Liver (tissue), 9 donors: Measurements from ENCODE around the gene LUZP4. TPM values are rescaled to one million over a fixed set of nuclear protein-coding genes. Genes with fewer than 3 reads are reported as not detected.

ENCODE experiments used
- DNase-seq: peaks from one replicate; pipeline ENCODE4 v3.0.0-alpha.2; 2017; ENCODE audit warnings: low spot score
- H3K27ac ChIP-seq, 2 donors: one replicate each; pipeline ENCODE4 v1.7.0; 2013; ENCODE audit warnings: inconsistent platforms in 2 of 2, low read length in 2 of 2, control low read depth in 1 of 2, low read depth in 1 of 2, mild to moderate bottlenecking in 1 of 2
- H3K27me3 ChIP-seq, 4 donors: one replicate each; pipeline versions ENCODE4 v1.6.1 to v1.7.0; 2013; ENCODE audit warnings: low read length in 3 of 4, inconsistent platforms in 1 of 4, mild to moderate bottlenecking in 1 of 4, moderate library complexity in 1 of 4; ENCODE audit not compliant: control insufficient read depth in 4 of 4, insufficient read depth in 4 of 4
- H3K36me3 ChIP-seq, 4 donors: one replicate each; pipeline versions ENCODE4 v1.6.1 to v1.7.0; 2013; ENCODE audit warnings: low read length in 3 of 4, mild to moderate bottlenecking in 3 of 4, low read depth in 1 of 4, moderate library complexity in 1 of 4; ENCODE audit not compliant: control insufficient read depth in 4 of 4, insufficient read depth in 3 of 4
- H3K4me1 ChIP-seq, 4 donors: one replicate each; pipeline versions ENCODE4 v1.6.1 to v1.7.0; 2013; ENCODE audit warnings: low read length in 3 of 4, mild to moderate bottlenecking in 3 of 4, moderate library complexity in 1 of 4; ENCODE audit not compliant: control insufficient read depth in 4 of 4, insufficient read depth in 4 of 4
- H3K4me3 ChIP-seq, 3 donors: one replicate each; pipeline versions ENCODE4 v1.6.1 to v1.7.0; 2013; ENCODE audit warnings: low read length in 3 of 3, control low read depth in 1 of 3, low read depth in 1 of 3, mild to moderate bottlenecking in 1 of 3
- H3K9ac ChIP-seq, 2 donors: one replicate each; pipeline ENCODE4 v1.7.0; 2013; ENCODE audit warnings: low read length in 2 of 2, mild to moderate bottlenecking in 2 of 2, moderate library complexity in 2 of 2, control low read depth in 1 of 2, low read depth in 1 of 2
- H3K9me3 ChIP-seq, 4 donors: one replicate each; pipeline versions ENCODE4 v1.6.1 to v1.7.0; 2013; ENCODE audit warnings: low read length in 3 of 4; ENCODE audit not compliant: control insufficient read depth in 4 of 4
- EGR1 ChIP-seq, 2 donors: IDR thresholded peaks; 2 replicates each; pipeline ENCODE4 v1.6.1; 2016 to 2018; ENCODE audit warnings: antibody characterized with exemption in 2 of 2, low read depth in 2 of 2
- FOXA1 ChIP-seq: IDR thresholded peaks from 2 replicates; pipeline ENCODE4 v1.6.1; 2016; ENCODE audit warnings: antibody characterized with exemption
- GABPA ChIP-seq, 2 donors: IDR thresholded peaks in 1 of 2; conservative IDR thresholded peaks in 1 of 2; 2 replicates each; pipeline ENCODE4 v1.6.1; 2016; ENCODE audit warnings: antibody characterized with exemption in 2 of 2, mild to moderate bottlenecking in 1 of 2, moderate library complexity in 1 of 2
- HNF4A ChIP-seq, 2 donors: conservative IDR thresholded peaks; 2 replicates each; pipeline ENCODE4 v1.6.1; 2016; ENCODE audit warnings: antibody characterized with exemption in 2 of 2, mild to moderate bottlenecking in 2 of 2
- NR2F2 ChIP-seq: IDR thresholded peaks from 2 replicates; pipeline ENCODE4 v1.6.1; 2016; ENCODE audit warnings: antibody characterized with exemption
- RAD21 ChIP-seq, 2 donors: IDR thresholded peaks; 2 replicates each; pipeline ENCODE4 v1.6.1; 2016; ENCODE audit warnings: antibody characterized with exemption in 2 of 2, mild to moderate bottlenecking in 2 of 2
- SP1 ChIP-seq: IDR thresholded peaks from 2 replicates; pipeline ENCODE4 v1.6.1; 2018; ENCODE audit warnings: antibody characterized with exemption, mild to moderate bottlenecking
- TAF1 ChIP-seq: conservative IDR thresholded peaks from 2 replicates; pipeline ENCODE4 v1.6.1; 2016; ENCODE audit warnings: antibody characterized with exemption, mild to moderate bottlenecking
- WGBS: extraction: QIAGEN DNeasy Blood & Tissue Kit; methylation state at CpG from one replicate; pipeline ENCODE4 v1.1.7; 2013; 5-methylcytosine and 5-hydroxymethylcytosine counted together
- polyA plus RNA-seq, 2 donors: library from polyadenylated mRNA; stranded (reverse) in 1 of 2; unstranded in 1 of 2; fragments of 200-250 nt in 1 of 2; fragments of >200 nt in 1 of 2; fragmentation: Nextera tagmentation in 1 of 2; extraction: Ambion mirVana in 1 of 2; gene quantifications; one replicate each; pipeline versions ENCODE4 v1.2.1 to v1.2.3, GENCODE V29; 2013 to 2015
- total RNA-seq, 2 donors: library from RNA; depleted of rRNA; stranded (reverse); fragments of >200 nt; gene quantifications; one replicate each; pipeline ENCODE4 v1.2.3, GENCODE V29; 2014
- TF ChIP-seq, protein P1 (sequence below): IDR thresholded peaks from 2 replicates; pipeline ENCODE4 v1.6.1; 2016; ENCODE audit warnings: antibody characterized with exemption, mild to moderate bottlenecking
- TF ChIP-seq, protein P2 (sequence below): IDR thresholded peaks from 2 replicates; pipeline ENCODE4 v1.6.1; 2016; ENCODE audit warnings: antibody characterized with exemption
- TF ChIP-seq, protein P3 (sequence below): IDR thresholded peaks from 2 replicates; pipeline ENCODE4 v1.6.1; 2016; ENCODE audit warnings: antibody characterized with exemption
- donor health status: healthy.
- donor health status: healthy.
- donor health status: healthy.
- donor health status: healthy.
- donor health status: healthy.

LUZP4 gene, protein sequence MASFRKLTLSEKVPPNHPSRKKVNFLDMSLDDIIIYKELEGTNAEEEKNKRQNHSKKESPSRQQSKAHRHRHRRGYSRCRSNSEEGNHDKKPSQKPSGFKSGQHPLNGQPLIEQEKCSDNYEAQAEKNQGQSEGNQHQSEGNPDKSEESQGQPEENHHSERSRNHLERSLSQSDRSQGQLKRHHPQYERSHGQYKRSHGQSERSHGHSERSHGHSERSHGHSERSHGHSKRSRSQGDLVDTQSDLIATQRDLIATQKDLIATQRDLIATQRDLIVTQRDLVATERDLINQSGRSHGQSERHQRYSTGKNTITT
- total RNA-seq (not detected), polyA plus RNA-seq (not detected)

DNA sequence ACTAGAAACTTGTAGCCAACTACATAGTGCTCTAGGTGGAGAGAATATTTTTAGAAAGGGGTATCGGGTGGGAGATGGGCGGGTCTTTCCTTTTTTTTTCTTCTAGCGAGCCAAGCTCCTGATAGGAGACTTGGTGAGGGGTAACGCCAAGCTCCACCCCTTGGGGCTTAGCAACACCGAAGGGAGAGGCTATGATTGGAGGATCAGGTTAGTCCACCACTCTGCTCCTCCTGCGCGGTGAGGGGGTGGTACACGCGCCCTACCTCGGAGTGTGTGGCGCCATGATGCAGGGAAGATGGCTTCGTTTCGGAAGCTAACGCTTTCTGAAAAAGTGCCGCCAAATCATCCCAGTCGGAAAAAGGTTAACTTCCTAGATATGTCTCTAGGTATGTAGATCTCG lies at the start of gene LUZP4:
LUZP4 (plus strand) TSS at position 251 of the 400 bp plus-strand sequence; CDS start at position 296, 45 bp downstream.
- Histone ChIP-seq H3K36me3 (no peaks in the 10 kb centered on the region), H3K27me3 (peaks cover 0 to 2% (median 0%) of the 10 kb centered on the region in 4 donors), H3K4me1 (no peaks in the 10 kb centered on the region), H3K9ac (no peak within 1 kb of the TSS), H3K4me3 (no peak within 1 kb of the TSS), H3K9me3 (peaks cover 0 to 6% (median 3%) of the 10 kb centered on the region in 4 donors), H3K27ac (no peak within 1 kb of the TSS)
- TF ChIP-seq HNF4A (conservative IDR thresholded peaks at IDR 0.05) (no peak), SP1 (no peak), TAF1 (no peak), FOXA1 (no peak), GABPA (IDR thresholded peaks at IDR 0.05 in 1 of 2, conservative IDR thresholded peaks at IDR 0.05 in 1 of 2) (no peak), EGR1 (IDR thresholded peaks at IDR 0.05; ENCODE audit: low read depth in 2 of 2) (no peak), NR2F2 (no peak)
- TF ChIP-seq, protein P1, sequence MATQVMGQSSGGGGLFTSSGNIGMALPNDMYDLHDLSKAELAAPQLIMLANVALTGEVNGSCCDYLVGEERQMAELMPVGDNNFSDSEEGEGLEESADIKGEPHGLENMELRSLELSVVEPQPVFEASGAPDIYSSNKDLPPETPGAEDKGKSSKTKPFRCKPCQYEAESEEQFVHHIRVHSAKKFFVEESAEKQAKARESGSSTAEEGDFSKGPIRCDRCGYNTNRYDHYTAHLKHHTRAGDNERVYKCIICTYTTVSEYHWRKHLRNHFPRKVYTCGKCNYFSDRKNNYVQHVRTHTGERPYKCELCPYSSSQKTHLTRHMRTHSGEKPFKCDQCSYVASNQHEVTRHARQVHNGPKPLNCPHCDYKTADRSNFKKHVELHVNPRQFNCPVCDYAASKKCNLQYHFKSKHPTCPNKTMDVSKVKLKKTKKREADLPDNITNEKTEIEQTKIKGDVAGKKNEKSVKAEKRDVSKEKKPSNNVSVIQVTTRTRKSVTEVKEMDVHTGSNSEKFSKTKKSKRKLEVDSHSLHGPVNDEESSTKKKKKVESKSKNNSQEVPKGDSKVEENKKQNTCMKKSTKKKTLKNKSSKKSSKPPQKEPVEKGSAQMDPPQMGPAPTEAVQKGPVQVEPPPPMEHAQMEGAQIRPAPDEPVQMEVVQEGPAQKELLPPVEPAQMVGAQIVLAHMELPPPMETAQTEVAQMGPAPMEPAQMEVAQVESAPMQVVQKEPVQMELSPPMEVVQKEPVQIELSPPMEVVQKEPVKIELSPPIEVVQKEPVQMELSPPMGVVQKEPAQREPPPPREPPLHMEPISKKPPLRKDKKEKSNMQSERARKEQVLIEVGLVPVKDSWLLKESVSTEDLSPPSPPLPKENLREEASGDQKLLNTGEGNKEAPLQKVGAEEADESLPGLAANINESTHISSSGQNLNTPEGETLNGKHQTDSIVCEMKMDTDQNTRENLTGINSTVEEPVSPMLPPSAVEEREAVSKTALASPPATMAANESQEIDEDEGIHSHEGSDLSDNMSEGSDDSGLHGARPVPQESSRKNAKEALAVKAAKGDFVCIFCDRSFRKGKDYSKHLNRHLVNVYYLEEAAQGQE = no peak
- TF ChIP-seq, protein P2, sequence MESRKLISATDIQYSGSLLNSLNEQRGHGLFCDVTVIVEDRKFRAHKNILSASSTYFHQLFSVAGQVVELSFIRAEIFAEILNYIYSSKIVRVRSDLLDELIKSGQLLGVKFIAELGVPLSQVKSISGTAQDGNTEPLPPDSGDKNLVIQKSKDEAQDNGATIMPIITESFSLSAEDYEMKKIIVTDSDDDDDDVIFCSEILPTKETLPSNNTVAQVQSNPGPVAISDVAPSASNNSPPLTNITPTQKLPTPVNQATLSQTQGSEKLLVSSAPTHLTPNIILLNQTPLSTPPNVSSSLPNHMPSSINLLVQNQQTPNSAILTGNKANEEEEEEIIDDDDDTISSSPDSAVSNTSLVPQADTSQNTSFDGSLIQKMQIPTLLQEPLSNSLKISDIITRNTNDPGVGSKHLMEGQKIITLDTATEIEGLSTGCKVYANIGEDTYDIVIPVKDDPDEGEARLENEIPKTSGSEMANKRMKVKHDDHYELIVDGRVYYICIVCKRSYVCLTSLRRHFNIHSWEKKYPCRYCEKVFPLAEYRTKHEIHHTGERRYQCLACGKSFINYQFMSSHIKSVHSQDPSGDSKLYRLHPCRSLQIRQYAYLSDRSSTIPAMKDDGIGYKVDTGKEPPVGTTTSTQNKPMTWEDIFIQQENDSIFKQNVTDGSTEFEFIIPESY = no peak
- TF ChIP-seq, protein P3, sequence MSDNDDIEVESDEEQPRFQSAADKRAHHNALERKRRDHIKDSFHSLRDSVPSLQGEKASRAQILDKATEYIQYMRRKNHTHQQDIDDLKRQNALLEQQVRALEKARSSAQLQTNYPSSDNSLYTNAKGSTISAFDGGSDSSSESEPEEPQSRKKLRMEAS = no peak
- DNase-seq = no peak
- 94% methylated on average over 17 of the region's 17 CpGs for WGBS

DNA sequence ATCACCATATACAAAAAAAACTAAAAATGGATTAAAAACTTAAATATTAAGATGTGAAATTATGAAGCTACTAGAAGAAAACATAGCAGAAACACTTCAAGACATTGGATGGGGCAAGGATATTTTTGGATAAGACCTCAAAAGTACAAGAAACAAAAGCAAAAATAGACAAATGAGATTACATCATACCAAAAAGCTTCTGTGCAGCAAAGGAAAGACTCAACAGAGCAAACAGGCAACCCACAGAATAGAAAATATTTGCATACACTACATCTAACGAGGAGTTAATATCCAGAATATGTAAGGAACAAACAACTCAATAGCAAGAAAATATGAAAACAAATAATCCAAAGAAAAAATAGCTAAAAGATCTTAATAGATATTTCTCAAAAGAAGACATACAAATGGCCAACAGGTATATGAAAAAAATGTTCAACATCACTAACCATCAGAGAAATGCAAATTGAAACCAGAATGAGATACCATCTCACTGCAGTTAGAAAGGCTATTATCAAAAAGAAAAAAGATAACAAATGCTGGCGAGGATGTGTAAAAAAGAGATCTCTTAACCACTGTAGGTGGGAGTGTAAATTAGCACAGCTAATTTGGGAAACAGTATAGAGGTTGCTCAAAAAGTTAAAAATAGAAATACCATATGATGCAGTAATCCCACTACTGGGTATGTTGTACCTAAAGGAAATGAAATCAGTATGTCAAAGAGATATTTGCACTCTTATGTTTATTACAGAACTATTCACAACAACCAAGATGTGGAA lies 37.9 kb upstream of the LUZP4 start:
- Histone ChIP-seq H3K27me3 (peaks cover 0 to 2% (median 0%) of the 10 kb centered on the region in 4 donors), H3K9me3 (no peaks in the 10 kb centered on the region), H3K4me1 (no peaks in the 10 kb centered on the region), H3K9ac (no peak overlapping the region), H3K4me3 (no peak overlapping the region), H3K27ac (no peak overlapping the region), H3K36me3 (no peaks in the 10 kb centered on the region)
- WGBS = 73% methylated on average over 2 of the region's 2 CpGs
- DNase-seq = no peak
- TF ChIP-seq, protein P1 = no peak
- TF ChIP-seq FOXA1 = no peak
- TF ChIP-seq RAD21 (IDR thresholded peaks at IDR 0.05) = no peak
- TF ChIP-seq, protein P2 = no peak
